Measurements from ENCODE around the gene PLCH1. TPM values are rescaled to one million over a fixed set of nuclear protein-coding genes. Genes with fewer than 3 reads are reported as not detected.

The PLCH1 gene
- total and polyA plus RNA-seq, 2 experiments from 2014 or later: 8.1 to 25.3 TPM

DNA sequence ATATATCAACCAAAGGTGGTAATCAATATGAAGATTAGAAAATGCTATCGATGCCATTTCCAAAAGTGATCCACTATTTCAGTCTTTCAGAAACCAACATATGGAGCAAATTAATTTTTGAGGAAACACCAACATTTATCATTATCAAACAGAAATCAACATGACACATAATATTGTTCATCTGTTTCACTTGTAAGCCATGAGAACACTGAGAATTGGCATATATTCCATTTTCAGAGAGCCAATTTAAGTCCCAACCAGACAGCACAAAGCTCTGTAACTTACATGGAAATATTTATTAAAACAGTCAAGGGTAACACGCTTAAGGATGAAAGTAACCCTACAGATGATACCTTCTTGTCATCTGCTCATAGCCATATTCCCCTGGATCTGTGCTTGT lies 413.8 kb downstream of the PLCH1 start:
- Mint-ChIP-seq H3K4me1 (peaks cover 6% of the 10 kb centered on the region), H3K27ac (no peak overlapping the region), H3K9me3 (no peaks in the 10 kb centered on the region), H3K27me3 (ENCODE audit: insufficient read depth, low read depth, poor library complexity) (no peaks in the 10 kb centered on the region), H3K36me3 (ENCODE audit: low read depth) (no peaks in the 10 kb centered on the region), H3K4me3 (no peak overlapping the region)
- Histone ChIP-seq H2AFZ (no peak overlapping the region), H3K79me2 (replicated peaks; ENCODE audit: insufficient read depth) (no peaks in the 10 kb centered on the region), H3K27me3 (ENCODE audit: insufficient read depth) (no peaks in the 10 kb centered on the region), H3K9me2 (ENCODE audit: insufficient read depth) (peaks cover 5% of the 10 kb centered on the region; the same call in 1 of the 2 replicates), H3K36me3 (ENCODE audit: insufficient read depth) (no peaks in the 10 kb centered on the region), H3K4me2 (no peak overlapping the region), H3K4me1 (ENCODE audit: insufficient read depth) (no peaks in the 10 kb centered on the region; the same call in none of the 2 replicates), H3K4me3 (no peak overlapping the region), H3K27ac (ENCODE audit: low read depth) (no peak overlapping the region), H4K20me1 (replicated peaks; ENCODE audit: insufficient read depth) (no peaks in the 10 kb centered on the region), H3F3A (replicated peaks; ENCODE audit: low read depth) (no peaks in the 10 kb centered on the region)
- ATAC-seq (no peak), DNase-seq (ENCODE audit: low spot score) (no peak)
- TF ChIP-seq ZNF114 (CRISPR knock-in tag; IDR thresholded peaks at IDR 0.05) (no peak), STAT1 (IDR thresholded peaks at IDR 0.05; ENCODE audit: unreplicated experiment) (no peak), CREB1 (CRISPR knock-in tag; IDR thresholded peaks at IDR 0.05; ENCODE audit: low read depth) (no peak), EZH2 (IDR thresholded peaks at IDR 0.05; ENCODE audit: low read depth, unreplicated experiment) (no peak), JUNB (IDR thresholded peaks at IDR 0.05; ENCODE audit: unreplicated experiment) (no peak), EZH2phosphoT487 (IDR thresholded peaks at IDR 0.05; ENCODE audit: unreplicated experiment) (no peak), REST (IDR thresholded peaks at IDR 0.05; ENCODE audit: unreplicated experiment) (no peak), ZNF331 (CRISPR knock-in tag; IDR thresholded peaks at IDR 0.05; ENCODE audit: low read depth) (no peak), NANOG (IDR thresholded peaks at IDR 0.05; ENCODE audit: borderline replicate concordance) (no peak), ZNF462 (CRISPR knock-in tag; IDR thresholded peaks at IDR 0.05) (no peak), POLR2AphosphoS5 (IDR thresholded peaks at IDR 0.05; ENCODE audit: low read depth) (no peak)
- TF ChIP-seq, protein P1, sequence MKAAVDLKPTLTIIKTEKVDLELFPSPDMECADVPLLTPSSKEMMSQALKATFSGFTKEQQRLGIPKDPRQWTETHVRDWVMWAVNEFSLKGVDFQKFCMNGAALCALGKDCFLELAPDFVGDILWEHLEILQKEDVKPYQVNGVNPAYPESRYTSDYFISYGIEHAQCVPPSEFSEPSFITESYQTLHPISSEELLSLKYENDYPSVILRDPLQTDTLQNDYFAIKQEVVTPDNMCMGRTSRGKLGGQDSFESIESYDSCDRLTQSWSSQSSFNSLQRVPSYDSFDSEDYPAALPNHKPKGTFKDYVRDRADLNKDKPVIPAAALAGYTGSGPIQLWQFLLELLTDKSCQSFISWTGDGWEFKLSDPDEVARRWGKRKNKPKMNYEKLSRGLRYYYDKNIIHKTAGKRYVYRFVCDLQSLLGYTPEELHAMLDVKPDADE (IDR thresholded peaks at IDR 0.05): no peak
- TF ChIP-seq, protein P2, sequence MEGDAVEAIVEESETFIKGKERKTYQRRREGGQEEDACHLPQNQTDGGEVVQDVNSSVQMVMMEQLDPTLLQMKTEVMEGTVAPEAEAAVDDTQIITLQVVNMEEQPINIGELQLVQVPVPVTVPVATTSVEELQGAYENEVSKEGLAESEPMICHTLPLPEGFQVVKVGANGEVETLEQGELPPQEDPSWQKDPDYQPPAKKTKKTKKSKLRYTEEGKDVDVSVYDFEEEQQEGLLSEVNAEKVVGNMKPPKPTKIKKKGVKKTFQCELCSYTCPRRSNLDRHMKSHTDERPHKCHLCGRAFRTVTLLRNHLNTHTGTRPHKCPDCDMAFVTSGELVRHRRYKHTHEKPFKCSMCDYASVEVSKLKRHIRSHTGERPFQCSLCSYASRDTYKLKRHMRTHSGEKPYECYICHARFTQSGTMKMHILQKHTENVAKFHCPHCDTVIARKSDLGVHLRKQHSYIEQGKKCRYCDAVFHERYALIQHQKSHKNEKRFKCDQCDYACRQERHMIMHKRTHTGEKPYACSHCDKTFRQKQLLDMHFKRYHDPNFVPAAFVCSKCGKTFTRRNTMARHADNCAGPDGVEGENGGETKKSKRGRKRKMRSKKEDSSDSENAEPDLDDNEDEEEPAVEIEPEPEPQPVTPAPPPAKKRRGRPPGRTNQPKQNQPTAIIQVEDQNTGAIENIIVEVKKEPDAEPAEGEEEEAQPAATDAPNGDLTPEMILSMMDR (conservative IDR thresholded peaks at IDR 0.05; ENCODE audit: low read depth in 2 of 2): no peak
